Mesothelial cell of epicardium (in vitro differentiated cells): ENCODE results near the gene OPCML. TPM values are rescaled to one million over a fixed set of nuclear protein-coding genes. Genes with fewer than 3 reads are reported as not detected.

Experiments used
- DNase-seq, 2 experiments: peaks; one replicate each; pipeline ENCODE4 v3.0.0; 2021; ENCODE audit warnings: low spot score in 2 of 2; ENCODE audit not compliant: unreplicated experiment in 2 of 2
- H3K27ac Mint-ChIP-seq: 2 replicates; pipeline ENCODE4 v1.8.0; 2021; ENCODE audit warnings: mixed read lengths
- H3K27me3 Mint-ChIP-seq: 2 replicates; pipeline ENCODE4 v1.8.0; 2021; ENCODE audit warnings: low read depth, mixed read lengths
- H3K36me3 Mint-ChIP-seq: 2 replicates; pipeline ENCODE4 v1.8.0; 2021; ENCODE audit warnings: mixed read lengths
- H3K4me1 Mint-ChIP-seq: 2 replicates; pipeline ENCODE4 v1.8.0; 2021; ENCODE audit warnings: mixed read lengths
- H3K4me3 Mint-ChIP-seq: 2 replicates; pipeline ENCODE4 v1.8.0; 2021; ENCODE audit warnings: mild to moderate bottlenecking, moderate library complexity, mixed read lengths
- H3K9me3 Mint-ChIP-seq: 2 replicates; pipeline ENCODE4 v1.8.0; 2021; ENCODE audit warnings: mixed read lengths
- total RNA-seq: library from RNA; stranded (reverse); gene quantifications from 3 replicates; pipeline ENCODE4 v1.2.1, GENCODE V29; 2021
- TF ChIP-seq, protein P1 (sequence below): fragments of 200-600 bp; sonication (generic); IDR thresholded peaks from one replicate; pipeline ENCODE4 v1.5.0; 2021; ENCODE audit warnings: antibody characterized with exemption; ENCODE audit not compliant: unreplicated experiment

The OPCML gene
- total RNA-seq, 1 donor from 2014 or later, result 3.0 TPM

DNA sequence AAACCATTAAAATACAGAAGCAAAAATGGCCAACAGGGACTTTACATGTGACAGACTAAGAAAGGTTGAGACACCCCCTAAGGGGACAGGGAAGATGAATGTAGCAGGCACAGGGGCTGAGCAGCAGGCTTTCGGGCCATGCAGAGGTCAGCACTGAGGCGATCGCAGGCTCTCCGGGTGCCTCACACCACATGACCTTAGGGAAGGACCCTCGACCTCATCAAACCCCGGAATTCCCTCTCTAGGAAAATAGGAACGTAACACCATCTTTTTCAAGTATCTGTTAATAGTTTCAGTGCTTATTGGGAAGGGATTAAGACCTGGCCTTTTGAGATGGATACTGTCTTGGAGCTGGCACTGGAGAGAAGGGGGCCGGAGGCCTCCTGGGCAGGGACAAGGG lies 27.4 kb downstream of the OPCML start:
- no peaks in the 10 kb centered on the region for H3K9me3 Mint-ChIP-seq
- TF ChIP-seq, protein P1, sequence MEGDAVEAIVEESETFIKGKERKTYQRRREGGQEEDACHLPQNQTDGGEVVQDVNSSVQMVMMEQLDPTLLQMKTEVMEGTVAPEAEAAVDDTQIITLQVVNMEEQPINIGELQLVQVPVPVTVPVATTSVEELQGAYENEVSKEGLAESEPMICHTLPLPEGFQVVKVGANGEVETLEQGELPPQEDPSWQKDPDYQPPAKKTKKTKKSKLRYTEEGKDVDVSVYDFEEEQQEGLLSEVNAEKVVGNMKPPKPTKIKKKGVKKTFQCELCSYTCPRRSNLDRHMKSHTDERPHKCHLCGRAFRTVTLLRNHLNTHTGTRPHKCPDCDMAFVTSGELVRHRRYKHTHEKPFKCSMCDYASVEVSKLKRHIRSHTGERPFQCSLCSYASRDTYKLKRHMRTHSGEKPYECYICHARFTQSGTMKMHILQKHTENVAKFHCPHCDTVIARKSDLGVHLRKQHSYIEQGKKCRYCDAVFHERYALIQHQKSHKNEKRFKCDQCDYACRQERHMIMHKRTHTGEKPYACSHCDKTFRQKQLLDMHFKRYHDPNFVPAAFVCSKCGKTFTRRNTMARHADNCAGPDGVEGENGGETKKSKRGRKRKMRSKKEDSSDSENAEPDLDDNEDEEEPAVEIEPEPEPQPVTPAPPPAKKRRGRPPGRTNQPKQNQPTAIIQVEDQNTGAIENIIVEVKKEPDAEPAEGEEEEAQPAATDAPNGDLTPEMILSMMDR, result no peak
- H3K27ac Mint-ChIP-seq, result no peak overlapping the region
- H3K4me1 Mint-ChIP-seq, result peaks cover 14% of the 10 kb centered on the region
- peaks cover 22% of the 10 kb centered on the region for H3K27me3 Mint-ChIP-seq
- no peaks in the 10 kb centered on the region for H3K36me3 Mint-ChIP-seq
- H3K4me3 Mint-ChIP-seq, result no peak overlapping the region
- no peak for DNase-seq

DNA sequence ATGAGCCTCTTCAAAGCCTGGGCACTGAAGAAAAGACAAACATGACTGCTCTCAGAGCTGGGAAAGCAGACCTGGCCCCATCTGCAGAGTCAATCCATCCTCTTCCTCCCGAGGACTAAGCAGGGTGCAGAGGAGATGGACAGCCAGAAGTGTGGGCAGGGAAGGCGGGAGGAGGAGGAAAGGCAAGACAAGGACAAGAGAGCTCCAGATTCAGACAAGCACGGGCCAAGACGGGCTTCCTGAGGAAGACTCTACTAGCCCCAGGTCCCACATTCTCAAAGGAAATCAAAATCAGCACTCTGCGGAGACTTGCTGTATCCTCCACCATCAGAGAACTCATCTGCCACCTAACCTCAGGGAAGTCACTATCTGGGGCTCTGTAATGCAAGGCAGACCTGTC lies 28.5 kb downstream of the OPCML start:
- Mint-ChIP-seq H3K9me3 (no peaks in the 10 kb centered on the region), H3K27me3 (peaks cover 18% of the 10 kb centered on the region), H3K27ac (no peak overlapping the region), H3K4me3 (no peak overlapping the region), H3K4me1 (peaks cover 14% of the 10 kb centered on the region), H3K36me3 (no peaks in the 10 kb centered on the region)
- TF ChIP-seq, protein P1, result no peak
- no peak for DNase-seq

DNA sequence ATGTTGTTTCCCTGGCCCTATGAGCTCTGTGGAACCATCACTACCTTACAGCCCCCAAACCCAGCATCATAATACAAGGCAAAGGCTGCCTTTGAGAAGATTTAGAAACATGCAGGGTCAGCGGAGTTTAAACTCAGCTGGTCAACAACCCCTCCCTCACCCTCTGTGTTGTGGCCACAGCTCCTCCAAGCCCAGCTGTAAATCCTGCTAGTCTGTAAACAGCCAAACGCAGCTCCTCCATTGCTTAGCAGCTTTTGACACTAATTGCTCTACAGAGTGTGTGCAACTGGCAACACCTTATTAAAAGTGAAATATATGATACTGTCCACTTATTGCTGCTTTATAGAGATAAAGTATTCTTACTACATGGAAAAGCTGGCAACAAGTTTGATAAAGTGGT lies 29.1 kb downstream of the OPCML start:
- H3K27me3 Mint-ChIP-seq, result peaks cover 18% of the 10 kb centered on the region
- H3K4me3 Mint-ChIP-seq, result no peak overlapping the region
- H3K27ac Mint-ChIP-seq, result no peak overlapping the region
- TF ChIP-seq, protein P1, result no peak
- H3K9me3 Mint-ChIP-seq, result no peaks in the 10 kb centered on the region
- no peaks in the 10 kb centered on the region for H3K36me3 Mint-ChIP-seq
- DNase-seq, result no peak
- H3K4me1 Mint-ChIP-seq, result peaks cover 14% of the 10 kb centered on the region

DNA sequence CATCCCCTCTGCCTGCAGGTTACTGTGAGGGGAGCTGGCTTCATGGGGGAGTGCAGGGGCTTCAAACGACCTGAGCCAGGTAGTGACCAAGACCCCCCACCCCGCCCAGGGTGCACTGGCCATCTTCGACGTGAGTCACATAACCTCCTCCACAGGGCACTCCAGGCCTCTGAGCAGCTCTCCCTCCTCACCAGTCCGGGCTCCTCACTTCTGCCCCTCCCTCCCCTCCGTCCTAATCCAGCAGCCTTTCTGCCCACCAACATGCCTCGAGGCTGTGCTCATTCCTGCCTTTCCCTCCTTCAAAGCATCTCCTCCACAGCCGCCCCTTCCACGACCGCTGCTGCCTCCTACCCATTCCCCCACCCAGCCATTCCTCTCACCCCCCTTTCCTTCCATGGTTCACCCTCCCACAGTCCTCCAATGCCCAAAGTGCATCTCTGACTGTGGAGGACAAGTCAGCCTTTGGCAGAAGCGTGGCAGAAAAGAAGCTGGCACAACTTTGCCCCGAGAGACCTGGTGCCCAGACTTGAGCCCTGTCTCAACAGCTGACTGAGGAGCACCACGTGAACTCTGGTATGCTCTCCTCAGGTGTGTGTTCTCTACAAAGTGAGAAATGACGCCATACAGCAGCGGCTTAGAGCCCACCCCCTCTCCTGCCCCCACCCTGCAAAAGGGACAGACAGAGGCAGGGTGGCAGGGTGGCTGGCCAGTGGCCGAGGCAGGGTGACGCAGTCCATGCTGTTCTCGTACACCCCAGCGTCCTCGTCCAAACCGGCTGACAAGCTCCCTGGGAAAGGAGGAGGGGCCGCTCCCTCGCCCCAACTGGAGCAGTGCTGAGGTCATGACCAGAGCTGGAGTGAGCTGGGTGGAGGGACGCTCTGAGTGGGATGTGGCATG lies 30.4 kb downstream of the OPCML start:
- H3K9me3 Mint-ChIP-seq, result no peaks in the 10 kb centered on the region
- H3K27me3 Mint-ChIP-seq, result peaks cover 18% of the 10 kb centered on the region
- no peak for DNase-seq
- no peaks in the 10 kb centered on the region for H3K36me3 Mint-ChIP-seq
- no peak overlapping the region for H3K4me3 Mint-ChIP-seq
- TF ChIP-seq, protein P1, result no peak
- H3K27ac Mint-ChIP-seq, result no peak overlapping the region
- peaks cover 14% of the 10 kb centered on the region for H3K4me1 Mint-ChIP-seq

DNA sequence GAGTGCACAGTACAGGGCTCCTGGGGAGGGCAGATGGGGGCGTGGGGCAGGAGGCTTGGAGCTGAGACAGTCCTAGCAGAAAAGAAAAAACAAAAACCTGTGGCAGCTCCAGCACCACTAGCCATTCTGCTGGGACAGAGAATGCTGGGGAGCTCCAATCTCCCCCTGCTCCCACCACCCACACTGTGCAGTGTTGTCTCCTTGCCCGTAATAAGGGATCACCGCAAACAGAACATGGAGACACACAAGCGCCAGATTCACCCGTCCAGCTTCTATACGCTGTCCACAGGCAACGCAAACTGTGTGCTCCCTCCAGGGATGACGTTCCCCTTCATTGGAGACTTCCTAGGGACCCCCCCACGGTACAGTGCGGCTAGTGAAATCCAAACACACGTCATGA lies 31.4 kb downstream of the OPCML start:
- Mint-ChIP-seq H3K4me3 (no peak overlapping the region), H3K9me3 (no peaks in the 10 kb centered on the region), H3K4me1 (peaks cover 14% of the 10 kb centered on the region), H3K27me3 (peaks cover 22% of the 10 kb centered on the region), H3K36me3 (no peaks in the 10 kb centered on the region), H3K27ac (no peak overlapping the region)
- no peak for DNase-seq
- TF ChIP-seq, protein P1, result no peak
